T-cell (primary cell): ENCODE measurements around the gene ZGLP1. TPM values are rescaled to one million over a fixed set of nuclear protein-coding genes. Genes with fewer than 3 reads are reported as not detected.

Experiments used
- ATAC-seq, 4 experiments: fragments of 200-7000 bp in 3 of 4; fragments of 150-1000 bp in 1 of 4; cut with Tn5 transposase; replicated peaks in 1 of 4; 1 replicate in 3 of 4; 2 replicates in 1 of 4; pipeline ENCODE4 v1.10.0; 2021; ENCODE audit warnings: moderate library complexity in 3 of 4, mild to moderate bottlenecking in 2 of 4, moderate number of reproducible peaks in 1 of 4
- CTCF ChIA-PET, 2 donors: fragments of 300-600 bp; sonication (Branson Sonifier 250); formaldehyde crosslinking; loops; one replicate each; lab custom pipeline; 2022; ENCODE audit warnings: antibody characterized with exemption in 2 of 2; lab: Charles Lee
- POLR2A ChIA-PET, 2 donors: fragments of 300-600 bp; sonication (Branson Sonifier 250); formaldehyde crosslinking; loops; one replicate each; lab custom pipeline; 2022; ENCODE audit warnings: antibody characterized with exemption in 2 of 2; lab: Charles Lee
- DNase-seq, 35 experiments: peaks; one replicate each; pipeline versions ENCODE4 v3.0.0 to v3.0.0-alpha.2; 2013 to 2023
- H3K27ac ChIP-seq: one replicate; pipeline ENCODE4 v1.5.1; 2013; ENCODE audit warnings: low read length
- H3K27me3 ChIP-seq, 2 experiments: replicated peaks in 1 of 2; 1 replicate in 1 of 2; 2 replicates in 1 of 2; pipeline versions ENCODE4 v1.6.1 to v1.7.0; 2013; ENCODE audit warnings: low read length in 1 of 2, mixed read lengths in 1 of 2; ENCODE audit not compliant: control insufficient read depth in 2 of 2, insufficient read depth in 2 of 2; ENCODE audit errors: extremely low read depth in 1 of 2
- H3K36me3 ChIP-seq, 2 donors: 1 replicate in 1 of 2; 2 replicates in 1 of 2; pipeline versions ENCODE4 v1.6.1 to v1.7.0; 2013; ENCODE audit warnings: low read length in 1 of 2; ENCODE audit not compliant: control insufficient read depth in 2 of 2, insufficient read depth in 1 of 2; ENCODE audit errors: extremely low read depth in 1 of 2
- H3K4me1 ChIP-seq, 2 experiments: 1 replicate in 1 of 2; 2 replicates in 1 of 2; pipeline versions ENCODE4 v1.6.1 to v1.7.0; 2013; ENCODE audit warnings: low read length in 2 of 2, mixed read lengths in 1 of 2; ENCODE audit not compliant: insufficient read depth in 2 of 2, control insufficient read depth in 1 of 2; ENCODE audit errors: extremely low read depth in 1 of 2
- H3K4me3 ChIP-seq, 2 donors: 1 replicate in 1 of 2; 2 replicates in 1 of 2; pipeline versions ENCODE4 v1.5.1 to v1.7.0; 2013; ENCODE audit warnings: mild to moderate bottlenecking in 2 of 2, low read length in 1 of 2, moderate library complexity in 1 of 2; ENCODE audit not compliant: control insufficient read depth in 1 of 2; ENCODE audit errors: extremely low read depth in 1 of 2
- H3K9me3 ChIP-seq: 2 replicates; pipeline ENCODE4 v1.7.0; 2013
- H3K27ac Mint-ChIP-seq, 2 donors: one replicate each; pipeline ENCODE4 v1.8.0; 2020 to 2021; ENCODE audit warnings: mild to moderate bottlenecking in 2 of 2, mixed read lengths in 2 of 2
- H3K27me3 Mint-ChIP-seq, 2 donors: one replicate each; pipeline ENCODE4 v1.8.0; 2021 to 2022; ENCODE audit warnings: mixed read lengths in 2 of 2
- H3K36me3 Mint-ChIP-seq: one replicate; pipeline ENCODE4 v1.8.0; 2021; ENCODE audit warnings: mixed read lengths
- H3K4me1 Mint-ChIP-seq, 3 donors: one replicate each; pipeline ENCODE4 v1.8.0; 2020 to 2022; ENCODE audit warnings: mixed read lengths in 3 of 3, mild to moderate bottlenecking in 1 of 3
- H3K4me3 Mint-ChIP-seq, 3 donors: one replicate each; pipeline ENCODE4 v1.8.0; 2020 to 2022; ENCODE audit warnings: mild to moderate bottlenecking in 3 of 3, mixed read lengths in 3 of 3, moderate library complexity in 3 of 3
- H3K9me3 Mint-ChIP-seq, 3 donors: one replicate each; pipeline ENCODE4 v1.8.0; 2020 to 2022; ENCODE audit warnings: mixed read lengths in 3 of 3
- WGBS: methylation state at CpG from one replicate; pipeline ENCODE4 v1.1.5; 2013; ENCODE audit warnings: missing lambda C conversion rate; ENCODE audit not compliant: insufficient coverage; 5-methylcytosine and 5-hydroxymethylcytosine counted together
- total RNA-seq, 35 experiments: library from RNA in 6 of 35; stranded (reverse) in 6 of 35; fragments of 120-200 nt in 1 of 35; gene quantifications; one replicate each; pipeline versions ENCODE4 v1.2.1 to v1.2.4 and lab custom pipeline; 2013 to 2026

ZGLP1 gene
- total RNA-seq, 5 donors from 2014 or later (not counting 1 experiment from before 2014, with no cell fraction given), result 3.9 to 11.8 (median 8.1) TPM

DNA sequence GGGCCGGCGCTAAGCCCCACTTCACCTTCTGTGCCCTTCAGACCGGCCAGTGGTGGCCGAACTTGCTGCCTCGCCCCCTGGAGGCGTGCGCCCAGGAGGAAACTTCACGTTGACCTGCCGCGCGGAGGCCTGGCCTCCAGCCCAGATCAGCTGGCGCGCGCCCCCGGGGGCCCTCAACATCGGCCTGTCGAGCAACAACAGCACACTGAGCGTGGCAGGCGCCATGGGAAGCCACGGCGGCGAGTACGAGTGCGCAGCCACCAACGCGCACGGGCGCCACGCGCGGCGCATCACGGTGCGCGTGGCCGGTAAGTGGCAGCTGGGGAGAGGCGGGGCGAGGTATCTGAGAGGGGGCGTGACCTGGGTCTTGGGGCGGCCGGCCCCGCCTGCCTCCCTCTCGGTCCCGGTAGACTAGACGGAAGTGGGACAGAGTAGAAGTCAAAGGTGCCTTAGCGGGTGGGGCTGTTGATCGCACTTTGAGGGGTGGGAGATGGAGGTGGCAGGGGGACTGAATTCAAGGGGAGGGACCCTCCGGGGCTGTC is 14.2 kb downstream of the ZGLP1 start:
- Mint-ChIP-seq H3K36me3 (no peaks in the 10 kb centered on the region), H3K27me3 (peaks cover 31 to 53% of the 10 kb centered on the region in 2 donors), H3K27ac (peak overlapping the region; percentile 52 to 55), H3K9me3 (no peaks in the 10 kb centered on the region), H3K4me1 (peaks cover 34 to 45% (median 42%) of the 10 kb centered on the region in 3 donors), H3K4me3 (peak overlapping the region; percentile 76 to 88 (median 79))
- no peaks in the 10 kb centered on the region for H3K36me3 ChIP-seq
- WGBS, result 2% methylated on average over 47 of the region's 48 CpGs
- H3K4me1 ChIP-seq, result peaks cover 17 to 58% of the 10 kb centered on the region in 2 experiments
- peak overlapping the region; percentile 48 to 61 for H3K4me3 ChIP-seq
- ATAC-seq (peak; percentile 69 to 78 (median 70)), DNase-seq (peak in 34 of 35 experiments; percentile 46 to 83 (median 64))
- H3K27me3 ChIP-seq, result peaks cover 11 to 62% of the 10 kb centered on the region in 2 experiments
- no peaks in the 10 kb centered on the region for H3K9me3 ChIP-seq
- POLR2A ChIA-PET, result no interaction called here
- no peak overlapping the region for H3K27ac ChIP-seq
- CTCF ChIA-PET, result no interaction called here

DNA sequence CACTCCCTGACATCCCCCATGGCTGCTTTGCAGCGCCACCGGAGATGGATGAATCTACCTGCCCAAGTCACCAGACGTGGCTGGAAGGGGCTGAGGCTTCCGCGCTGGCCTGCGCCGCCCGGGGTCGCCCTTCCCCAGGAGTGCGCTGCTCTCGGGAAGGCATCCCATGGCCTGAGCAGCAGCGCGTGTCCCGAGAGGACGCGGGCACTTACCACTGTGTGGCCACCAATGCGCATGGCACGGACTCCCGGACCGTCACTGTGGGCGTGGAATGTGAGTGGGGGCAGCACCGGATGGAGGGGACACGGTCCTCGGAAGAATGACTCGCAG is 15.3 kb downstream of the ZGLP1 start:
- H3K4me3 ChIP-seq, result no peak overlapping the region
- no peak overlapping the region for H3K27ac ChIP-seq
- Mint-ChIP-seq H3K27me3 (peaks cover 29 to 60% of the 10 kb centered on the region in 2 donors), H3K4me1 (peaks cover 41 to 51% (median 48%) of the 10 kb centered on the region in 3 donors), H3K9me3 (no peaks in the 10 kb centered on the region), H3K27ac (no peak overlapping the region), H3K36me3 (no peaks in the 10 kb centered on the region), H3K4me3 (peak overlapping the region in 1 of 3 donors; percentile 88)
- WGBS, result 24% methylated on average over 18 of the region's 25 CpGs
- DNase-seq (no peak), ATAC-seq (no peak)
- ChIA-PET CTCF (no interaction called here), POLR2A (no interaction called here)
- no peaks in the 10 kb centered on the region for H3K9me3 ChIP-seq
- peaks cover 13 to 72% of the 10 kb centered on the region in 2 experiments for H3K27me3 ChIP-seq
- no peaks in the 10 kb centered on the region for H3K36me3 ChIP-seq
- peaks cover 23 to 69% of the 10 kb centered on the region in 2 experiments for H3K4me1 ChIP-seq

- Mint-ChIP-seq H3K36me3 (no peaks in the 10 kb centered on the region), H3K4me1 (peaks cover 46 to 56% (median 54%) of the 10 kb centered on the region in 3 donors), H3K9me3 (no peaks in the 10 kb centered on the region), H3K4me3 (peak overlapping the region in 1 of 3 donors; percentile 88), H3K27me3 (peaks cover 30 to 65% of the 10 kb centered on the region in 2 donors), H3K27ac (peak overlapping the region in 1 of 2 donors; percentile 61)
- no peaks in the 10 kb centered on the region for H3K9me3 ChIP-seq
- POLR2A ChIA-PET, result no interaction called here
- DNase-seq (no peak), ATAC-seq (no peak)
- peaks cover 13 to 78% of the 10 kb centered on the region in 2 experiments for H3K27me3 ChIP-seq
- 29% methylated on average over 42 of the region's 49 CpGs for WGBS
- no peaks in the 10 kb centered on the region for H3K36me3 ChIP-seq
- H3K27ac ChIP-seq, result no peak overlapping the region
- no peak overlapping the region for H3K4me3 ChIP-seq
- peaks cover 27 to 74% of the 10 kb centered on the region in 2 experiments for H3K4me1 ChIP-seq
- CTCF ChIA-PET, result interaction anchor here in 1 of 2 donors (0.5 kb wide), 1 partner anchor 61 kb away, joined by 5 read pairs; no protein-coding TSS in a partner anchor
Observed at GRCh38 chr19:10293637-10294367, 15.8 kb downstream of the ZGLP1 start.

- H3K4me3 ChIP-seq, result peak overlapping the region; percentile 26 to 67
- peak overlapping the region in 1 of 2 donors; percentile 61 for H3K27ac Mint-ChIP-seq
- ChIA-PET CTCF (interaction anchor here in 1 of 2 donors (1.2 to 1.4 kb wide), 2 partner anchors 13 to 34 kb away, joined by 3 to 4 read pairs; no protein-coding TSS in a partner anchor), POLR2A (no interaction called here)
- H3K4me3 Mint-ChIP-seq, result peak overlapping the region; percentile 67 to 88 (median 70)
- peaks cover 28 to 82% of the 10 kb centered on the region in 2 experiments for H3K4me1 ChIP-seq
- peaks cover 50 to 62% (median 59%) of the 10 kb centered on the region in 3 donors for H3K4me1 Mint-ChIP-seq
- no peak overlapping the region for H3K27ac ChIP-seq
- no peaks in the 10 kb centered on the region for H3K36me3 Mint-ChIP-seq
- no peaks in the 10 kb centered on the region for H3K9me3 ChIP-seq
- ATAC-seq (no peak), DNase-seq (peak in 2 of 35 experiments; percentile 15 to 34)
- H3K9me3 Mint-ChIP-seq, result no peaks in the 10 kb centered on the region
- H3K36me3 ChIP-seq, result no peaks in the 10 kb centered on the region
- peaks cover 33 to 71% of the 10 kb centered on the region in 2 donors for H3K27me3 Mint-ChIP-seq
- WGBS, result 27% methylated on average over 55 of the region's 56 CpGs
- H3K27me3 ChIP-seq, result peaks cover 15 to 86% of the 10 kb centered on the region in 2 experiments
Observed at GRCh38 chr19:10292789-10293636, 16.6 kb downstream of the ZGLP1 start.

GRCh38 chr19:10292206-10292788 is 17.3 kb downstream of the ZGLP1 start:
- peaks cover 15 to 93% of the 10 kb centered on the region in 2 experiments for H3K27me3 ChIP-seq

More at GRCh38 chr19:10292206-10292788, 17.3 kb downstream of the ZGLP1 start:
- H3K4me1 ChIP-seq, result peaks cover 33 to 89% of the 10 kb centered on the region in 2 experiments
- ChIA-PET POLR2A (interaction anchor here in 1 of 2 donors (0.6 kb wide), 1 partner anchor 164 kb away, joined by 11 read pairs; no protein-coding TSS in a partner anchor), CTCF (interaction anchor here in 1 of 2 donors (1.2 to 1.7 kb wide), 3 partner anchors 12 to 33 kb away, joined by 3 to 6 read pairs (median 4); partner anchors contain the start of gene ICAM1)
- H3K36me3 Mint-ChIP-seq, result no peaks in the 10 kb centered on the region
- peak overlapping the region in 1 of 2 donors; percentile 16 for H3K27ac Mint-ChIP-seq
- 2% methylated on average over 36 of the region's 45 CpGs for WGBS
- H3K27ac ChIP-seq, result no peak overlapping the region
- peaks cover 33 to 78% of the 10 kb centered on the region in 2 donors for H3K27me3 Mint-ChIP-seq
- DNase-seq (peak in 29 of 35 experiments; percentile 31 to 74 (median 51)), ATAC-seq (peak; percentile 20 to 52 (median 26))
- no peaks in the 10 kb centered on the region for H3K36me3 ChIP-seq
- H3K9me3 ChIP-seq, result no peaks in the 10 kb centered on the region
- peak overlapping the region; percentile 70 to 88 (median 73) for H3K4me3 Mint-ChIP-seq
- H3K4me1 Mint-ChIP-seq, result peaks cover 57 to 69% (median 66%) of the 10 kb centered on the region in 3 donors
- H3K4me3 ChIP-seq, result peak overlapping the region; percentile 39 to 67
- H3K9me3 Mint-ChIP-seq, result no peaks in the 10 kb centered on the region
